Activated B cell treated with CpG ODN at 0.5 μM for 24 hours (primary cell): ENCODE measurements around the gene SPTLC3. TPM values are rescaled to one million over a fixed set of nuclear protein-coding genes. Genes with fewer than 3 reads are reported as not detected.

Experiments
- ATAC-seq: fragments of 200-7000 bp; cut with Tn5 transposase; one replicate; pipeline ENCODE4 v1.10.0; 2021; ENCODE audit warnings: low read depth, mild to moderate bottlenecking, moderate library complexity
- CTCF ChIA-PET: fragments of 350-600 bp; sonication (Branson Sonifier 250); formaldehyde crosslinking; loops from one replicate; lab custom pipeline; 2021; ENCODE audit warnings: antibody characterized with exemption; lab: Charles Lee
- POLR2A ChIA-PET: fragments of 350-600 bp; sonication (Branson Sonifier 250); formaldehyde crosslinking; loops from one replicate; lab custom pipeline; 2021; ENCODE audit warnings: antibody characterized with exemption; lab: Charles Lee
- DNase-seq: peaks from one replicate; pipeline ENCODE4 v3.0.0; 2022
- H3K27ac Mint-ChIP-seq: one replicate; pipeline ENCODE4 v1.8.0; 2020; ENCODE audit warnings: mixed read lengths
- H3K27me3 Mint-ChIP-seq: one replicate; pipeline ENCODE4 v1.8.0; 2021; ENCODE audit warnings: mixed read lengths
- H3K36me3 Mint-ChIP-seq: one replicate; pipeline ENCODE4 v1.8.0; 2021; ENCODE audit warnings: low read depth, mixed read lengths
- H3K4me1 Mint-ChIP-seq: one replicate; pipeline ENCODE4 v1.8.0; 2021; ENCODE audit warnings: mixed read lengths
- H3K4me3 Mint-ChIP-seq: one replicate; pipeline ENCODE4 v1.8.0; 2020; ENCODE audit warnings: mild to moderate bottlenecking, mixed read lengths
- H3K9me3 Mint-ChIP-seq: one replicate; pipeline ENCODE4 v1.8.0; 2020; ENCODE audit warnings: mixed read lengths
- CTCF ChIP-seq: fragments of 200-600 bp; IDR thresholded peaks from one replicate; pipeline ENCODE4 v1.8.0; 2022; ENCODE audit warnings: antibody characterized with exemption, mild to moderate bottlenecking
- intact Hi-C: fragments of 100-400 bp; cut with micrococcal nuclease; formaldehyde crosslinking; loops from one replicate; pipeline ENCODE4 v1.15.1; 2024
- total RNA-seq: library from RNA; stranded (reverse); gene quantifications from 2 replicates; pipeline ENCODE4 v1.2.3, GENCODE V29; 2022

SPTLC3 gene
- total RNA-seq, 1 donor from 2014 or later, result not detected

DNA sequence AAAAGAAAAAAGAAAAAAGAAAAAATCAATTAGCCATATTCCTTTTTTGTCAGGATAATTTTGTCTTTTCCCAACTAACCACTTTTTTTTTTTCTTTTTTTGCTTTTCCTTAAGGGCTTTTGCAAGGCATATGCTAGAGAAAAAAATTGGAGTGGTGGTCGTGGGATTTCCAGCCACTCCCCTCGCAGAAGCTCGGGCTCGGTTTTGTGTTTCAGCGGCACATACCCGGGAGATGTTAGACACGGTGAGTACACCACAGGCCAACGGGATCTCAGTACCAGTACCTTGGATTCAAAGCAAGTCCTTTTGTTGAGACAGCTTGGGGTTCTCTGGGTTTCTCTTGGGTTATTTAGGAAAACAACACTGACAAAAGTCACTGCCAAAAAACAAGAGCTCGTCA, 151.1 kb downstream of the SPTLC3 start:
- no peak overlapping the region for H3K4me3 Mint-ChIP-seq
- intact Hi-C loops, result no loop called here
- no peak overlapping the region for H3K27ac Mint-ChIP-seq
- no peaks in the 10 kb centered on the region for H3K9me3 Mint-ChIP-seq
- H3K36me3 Mint-ChIP-seq, result no peaks in the 10 kb centered on the region
- H3K4me1 Mint-ChIP-seq, result no peaks in the 10 kb centered on the region
- DNase-seq, result no peak
- H3K27me3 Mint-ChIP-seq, result no peaks in the 10 kb centered on the region
- TF ChIP-seq CTCF, result no peak
- no peak for ATAC-seq
- ChIA-PET POLR2A (no interaction called here), CTCF (no interaction called here)

DNA sequence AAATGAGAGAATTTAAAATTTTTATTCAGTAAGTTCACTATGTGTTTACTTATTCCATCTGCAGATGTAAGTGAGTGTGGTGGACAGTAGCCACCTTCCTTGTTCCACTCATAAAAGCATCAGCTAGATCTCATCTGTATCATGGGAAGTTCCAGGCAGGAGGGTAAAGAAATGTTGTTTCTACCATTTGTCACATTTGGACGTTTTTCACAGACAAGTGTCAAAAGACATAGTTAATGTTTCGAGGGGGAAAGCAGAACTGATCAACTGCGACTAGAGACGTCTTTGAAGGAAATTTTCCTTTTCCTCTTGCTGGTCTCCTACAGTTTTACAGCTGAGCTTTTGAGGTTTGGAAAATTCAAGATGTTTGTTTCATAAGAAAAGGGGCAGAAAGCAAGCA, 156.4 kb downstream of the SPTLC3 start:
- POLR2A ChIA-PET, result no interaction called here
- Mint-ChIP-seq H3K27ac (no peak overlapping the region), H3K4me1 (no peaks in the 10 kb centered on the region), H3K36me3 (no peaks in the 10 kb centered on the region), H3K9me3 (no peaks in the 10 kb centered on the region), H3K4me3 (no peak overlapping the region), H3K27me3 (no peaks in the 10 kb centered on the region)
- no peak for ATAC-seq
- TF ChIP-seq CTCF, result no peak
- intact Hi-C loops, result no loop called here
- CTCF ChIA-PET, result no interaction called here
- DNase-seq, result no peak

GRCh38 chr20:13166011-13166410, 157.2 kb downstream of the SPTLC3 start:
- ChIA-PET CTCF (no interaction called here), POLR2A (no interaction called here)
- Mint-ChIP-seq H3K27ac (no peak overlapping the region), H3K4me3 (no peak overlapping the region), H3K27me3 (no peaks in the 10 kb centered on the region), H3K9me3 (no peaks in the 10 kb centered on the region), H3K4me1 (no peaks in the 10 kb centered on the region), H3K36me3 (no peaks in the 10 kb centered on the region)
- DNase-seq (no peak), ATAC-seq (no peak)
- no peak for TF ChIP-seq CTCF
- intact Hi-C loops, result no loop called here

DNA sequence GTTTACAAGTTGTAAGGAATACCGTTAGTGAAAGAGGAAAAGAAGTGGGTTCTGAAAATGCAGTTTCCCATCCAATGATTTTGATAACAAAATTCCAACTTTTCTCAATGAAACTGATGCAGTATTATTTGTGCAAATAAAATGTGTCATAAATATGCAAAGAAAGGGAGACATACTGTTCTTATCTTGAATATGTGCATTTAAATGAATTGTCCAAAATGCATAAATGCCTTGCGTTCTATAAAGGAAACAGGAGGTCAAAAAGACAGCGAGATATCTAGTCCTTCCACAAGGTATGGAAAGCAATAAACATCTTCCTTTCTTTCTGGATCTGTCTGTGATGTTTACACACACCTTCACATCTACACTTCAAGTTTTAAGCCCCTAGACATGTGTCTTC, 157.7 kb downstream of the SPTLC3 start:
- intact Hi-C loops, result no loop called here
- ChIA-PET POLR2A (no interaction called here), CTCF (no interaction called here)
- ATAC-seq (no peak), DNase-seq (no peak)
- no peaks in the 10 kb centered on the region for H3K9me3 Mint-ChIP-seq
- no peaks in the 10 kb centered on the region for H3K4me1 Mint-ChIP-seq
- H3K4me3 Mint-ChIP-seq, result no peak overlapping the region
- H3K27ac Mint-ChIP-seq, result no peak overlapping the region
- H3K36me3 Mint-ChIP-seq, result no peaks in the 10 kb centered on the region
- TF ChIP-seq CTCF, result no peak
- no peaks in the 10 kb centered on the region for H3K27me3 Mint-ChIP-seq

GRCh38 chr20:13169086-13169485, 160.3 kb downstream of the SPTLC3 start:
- ChIA-PET POLR2A (no interaction called here), CTCF (no interaction called here)
- Mint-ChIP-seq H3K27me3 (no peaks in the 10 kb centered on the region), H3K27ac (no peak overlapping the region), H3K4me3 (no peak overlapping the region), H3K9me3 (peaks cover 3% of the 10 kb centered on the region), H3K4me1 (no peaks in the 10 kb centered on the region), H3K36me3 (no peaks in the 10 kb centered on the region)
- DNase-seq (no peak), ATAC-seq (no peak)
- TF ChIP-seq CTCF, result no peak
- intact Hi-C loops, result no loop called here
